Stimulated activated CD8-positive, alpha-beta memory T cell treated with anti-CD3 and anti-CD28 coated beads, Interleukin-7, amount 100 ng/mL, for 4 hours (primary cell): Measurements from ENCODE around the gene PLEKHD1.
"Not testable (repeated sequence)": the region's sequence is repeated elsewhere in the genome, so short reads cannot be mapped to it uniquely, and the experiment has no call there.

Source experiments
- DNase-seq, 2 donors: peaks; one replicate each; pipeline ENCODE4 v3.0.0-alpha.2; 2020; ENCODE audit warnings: low read depth in 2 of 2

PLEKHD1 gene

DNA sequence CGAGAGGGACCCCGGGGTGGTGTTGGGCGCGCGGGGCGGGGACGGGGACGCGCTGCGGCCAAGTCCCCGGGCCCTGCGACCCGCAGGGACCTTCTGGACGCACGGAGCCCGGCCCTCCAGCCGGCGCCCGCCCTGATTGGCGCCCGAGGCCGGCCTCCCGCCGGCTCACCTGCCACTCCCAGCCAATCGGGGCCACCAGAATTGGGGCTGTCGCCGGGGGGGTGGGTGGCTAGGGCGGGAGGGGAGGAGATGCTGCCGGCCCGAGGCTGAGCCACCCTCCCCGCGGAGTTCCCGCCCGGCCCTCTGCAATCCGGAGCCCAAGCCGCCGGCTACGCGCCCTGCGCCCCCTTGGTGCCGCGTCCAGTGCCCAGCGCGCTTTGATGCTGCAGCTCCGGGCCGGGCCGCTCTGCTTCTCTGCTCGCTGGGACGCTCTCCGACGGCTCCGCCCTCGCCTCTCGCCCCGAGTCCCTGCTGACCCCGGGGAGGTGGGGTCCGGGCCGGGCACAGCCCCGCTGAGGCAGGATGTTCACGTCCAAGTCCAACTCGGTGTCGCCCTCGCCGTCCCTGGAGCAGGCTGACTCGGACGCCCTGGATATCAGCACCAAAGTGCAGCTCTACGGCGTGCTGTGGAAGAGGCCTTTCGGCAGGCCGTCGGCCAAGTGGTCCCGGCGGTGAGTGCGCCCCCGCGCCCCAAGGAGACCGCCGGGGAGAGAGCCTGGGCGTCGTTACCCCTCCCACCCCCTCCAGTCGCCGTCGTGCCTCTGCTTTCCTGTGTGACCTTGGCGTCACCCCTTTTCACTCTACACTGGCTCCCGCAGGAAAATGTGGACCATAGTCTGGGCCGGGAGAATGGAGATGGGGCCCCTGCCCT, at the start of gene PLEKHD1:
Gene PLEKHD1, plus strand, starts transcription at position 285 of the 871 bp plus-strand sequence. Its CDS starts 238 bp downstream, at position 523.
- no peak for DNase-seq

DNA sequence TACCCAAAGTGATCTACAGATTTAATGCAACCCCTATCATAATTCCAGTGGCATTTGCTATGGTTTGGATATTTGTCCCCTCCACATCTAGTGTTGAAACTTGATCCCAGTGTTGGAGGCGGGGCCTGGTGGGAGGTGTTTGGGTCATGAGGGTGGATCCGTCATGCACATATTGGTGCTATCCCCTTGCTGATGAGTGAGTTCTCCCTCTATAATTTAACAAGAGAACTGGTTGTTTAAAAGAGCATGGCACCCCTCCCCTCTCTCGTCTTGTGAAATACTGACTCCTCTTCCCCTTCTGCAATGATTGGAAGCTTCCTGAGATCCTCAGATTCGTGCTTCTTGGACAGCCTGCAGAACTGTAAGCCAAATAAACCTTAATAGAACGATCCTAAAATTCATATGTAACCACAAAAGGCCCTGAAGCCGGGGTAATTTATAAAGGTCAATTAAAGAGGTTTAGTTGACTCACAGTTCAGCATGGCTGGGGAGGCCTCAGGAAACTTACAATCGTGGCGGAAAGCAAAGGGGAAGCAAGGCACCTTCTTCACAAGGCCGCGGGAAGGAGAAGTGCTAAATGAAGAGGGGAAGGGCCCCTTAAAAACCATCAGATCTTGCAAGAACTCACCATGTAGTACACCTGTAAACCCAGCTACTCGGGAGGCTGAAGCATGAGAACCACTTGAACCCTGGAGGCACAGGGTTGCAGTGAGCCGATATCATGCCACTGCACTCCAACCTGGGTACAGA, 44.8 kb upstream of the PLEKHD1 start:
- no peak for DNase-seq

- no peak for DNase-seq
Measured at GRCh38 chr14:69441948-69442347, 42.6 kb upstream of the PLEKHD1 start.

DNA sequence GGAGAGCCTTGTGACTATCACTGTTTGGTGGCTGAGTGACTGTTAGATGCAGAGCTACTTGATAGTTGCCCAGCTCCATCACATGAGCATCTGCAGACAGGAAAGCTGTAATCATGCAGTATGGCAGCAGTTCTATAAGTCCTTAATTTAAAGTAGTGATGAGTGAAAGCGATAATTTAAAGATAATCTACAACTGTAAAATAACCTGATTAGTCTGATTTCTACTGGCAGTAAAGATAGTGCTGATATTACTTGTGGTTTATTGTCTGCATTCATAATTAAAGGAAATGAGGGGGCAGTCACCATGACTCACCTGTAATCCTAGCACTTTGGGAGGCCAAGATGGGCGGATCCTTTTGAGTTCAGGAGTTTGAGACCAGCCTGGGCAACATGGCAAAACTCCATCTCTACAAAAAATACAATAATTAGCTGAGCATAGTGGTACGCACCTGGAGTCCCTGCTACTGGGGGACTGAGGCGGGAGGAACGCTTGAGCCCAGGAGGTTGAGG, 41.2 kb upstream of the PLEKHD1 start:
- no peak for DNase-seq

DNA sequence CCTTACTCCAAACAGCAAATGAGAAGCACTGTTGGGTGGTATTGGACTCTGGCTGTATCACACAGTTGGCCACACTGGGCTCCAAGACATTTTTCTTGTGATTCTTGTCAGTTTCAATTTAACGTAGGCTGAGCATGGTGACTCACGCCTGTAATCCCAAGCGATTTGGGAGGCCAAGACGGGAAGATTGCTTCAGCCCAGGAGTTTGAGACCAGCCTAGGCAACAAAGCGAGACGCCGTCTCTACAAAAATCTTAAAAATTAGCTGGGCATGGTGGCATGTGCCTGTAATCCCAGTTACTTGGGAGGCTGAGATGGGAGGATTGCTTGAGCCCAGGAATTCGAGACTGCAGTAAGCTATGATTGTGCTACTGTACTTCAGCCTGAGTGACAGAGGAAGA, 35.3 kb upstream of the PLEKHD1 start:
- no peak for DNase-seq

GRCh38 chr14:69451941-69452340, 32.6 kb upstream of the PLEKHD1 start:
- no peak for DNase-seq

- no peak for DNase-seq
Measured at GRCh38 chr14:69458350-69458749, 26.2 kb upstream of the PLEKHD1 start.

DNA sequence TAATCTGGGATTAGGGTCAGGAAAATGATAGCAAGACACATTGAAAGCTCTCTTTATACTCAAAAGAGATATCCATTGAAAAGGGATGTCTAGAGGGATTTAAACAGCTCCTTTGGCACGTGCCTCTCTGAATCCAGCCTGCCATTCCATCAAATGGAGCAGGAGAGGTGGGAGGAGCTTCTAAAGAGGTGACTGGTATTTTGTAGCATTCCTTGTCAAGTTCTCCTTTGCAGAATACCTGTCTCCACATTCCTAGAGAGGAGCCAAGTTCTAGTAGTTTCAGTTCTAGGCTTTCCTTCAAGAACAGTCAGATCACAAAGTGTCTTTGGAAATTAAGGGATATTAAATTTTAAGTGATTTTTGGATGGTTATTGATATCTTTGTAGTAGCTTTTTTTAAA, 25.4 kb upstream of the PLEKHD1 start:
- no peak for DNase-seq

- peak; percentile 12 to 17 for DNase-seq
Measured at GRCh38 chr14:69460093-69460701, 24.3 kb upstream of the PLEKHD1 start.

- no peak for DNase-seq
Measured at GRCh38 chr14:69464379-69464778, 20.1 kb upstream of the PLEKHD1 start.

GRCh38 chr14:69464829-69465228, 19.7 kb upstream of the PLEKHD1 start:
- no peak for DNase-seq

DNA sequence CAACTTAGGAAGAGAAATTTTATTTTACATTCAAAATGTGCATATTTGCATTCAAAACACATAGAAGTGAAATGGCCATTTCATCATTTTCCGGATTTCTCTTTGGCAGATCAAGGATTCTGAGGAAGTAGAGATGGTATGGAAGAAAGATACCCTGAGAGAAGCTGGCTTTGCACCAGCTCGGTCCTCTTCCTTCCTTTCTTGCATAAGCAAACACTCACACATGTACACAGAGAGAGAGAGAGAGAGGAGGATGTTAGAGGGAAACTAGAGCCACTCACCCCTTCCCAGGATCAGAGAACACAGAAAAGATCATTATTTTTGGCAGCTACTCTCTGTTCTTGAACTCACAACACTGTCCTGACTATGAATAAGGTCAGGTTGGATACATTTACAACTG, 15.6 kb upstream of the PLEKHD1 start:
- DNase-seq, result no peak

DNA sequence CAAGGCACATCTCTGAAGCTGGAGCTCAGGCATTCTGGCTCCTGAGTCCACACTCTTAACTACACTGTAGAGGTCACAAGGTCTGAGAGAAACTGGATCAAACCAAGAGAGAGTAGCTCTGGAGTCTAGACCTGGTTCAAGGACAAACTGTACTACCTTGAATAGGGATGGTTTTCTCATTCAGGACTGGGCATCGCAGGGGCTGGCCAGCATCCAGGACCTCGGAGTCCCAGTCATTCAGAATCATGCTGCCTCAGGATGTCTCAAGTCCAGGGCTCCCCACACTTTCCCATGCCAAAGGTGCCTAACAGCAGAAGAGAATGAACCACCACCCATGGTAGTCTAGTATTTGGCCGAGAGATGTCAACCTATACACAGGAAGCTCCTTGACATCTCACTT, 13.1 kb upstream of the PLEKHD1 start:
- DNase-seq, result no peak

GRCh38 chr14:69471916-69472315, 12.6 kb upstream of the PLEKHD1 start:
- DNase-seq, result no peak

DNA sequence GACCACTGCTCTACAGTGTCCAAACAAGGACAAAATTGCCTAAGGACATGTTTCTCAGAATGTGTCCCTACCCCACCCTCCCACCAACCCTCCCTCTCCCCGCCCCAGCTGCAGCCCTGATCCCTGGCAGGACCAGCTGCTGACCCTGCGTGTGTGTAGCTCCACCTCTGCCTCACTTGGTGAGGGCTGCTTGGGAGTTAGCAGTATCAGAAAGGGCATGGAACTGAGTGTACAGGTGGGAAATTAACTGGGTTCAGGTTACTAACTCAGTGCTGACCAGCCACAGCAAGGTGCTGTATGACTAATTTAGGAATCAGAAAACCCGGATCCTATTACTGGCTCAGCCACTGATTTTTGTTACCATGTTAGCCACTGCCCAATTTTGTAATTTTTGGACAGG, 11.3 kb upstream of the PLEKHD1 start:
- no peak for DNase-seq

GRCh38 chr14:69473946-69474345, 10.6 kb upstream of the PLEKHD1 start:
- DNase-seq, result no peak

DNA sequence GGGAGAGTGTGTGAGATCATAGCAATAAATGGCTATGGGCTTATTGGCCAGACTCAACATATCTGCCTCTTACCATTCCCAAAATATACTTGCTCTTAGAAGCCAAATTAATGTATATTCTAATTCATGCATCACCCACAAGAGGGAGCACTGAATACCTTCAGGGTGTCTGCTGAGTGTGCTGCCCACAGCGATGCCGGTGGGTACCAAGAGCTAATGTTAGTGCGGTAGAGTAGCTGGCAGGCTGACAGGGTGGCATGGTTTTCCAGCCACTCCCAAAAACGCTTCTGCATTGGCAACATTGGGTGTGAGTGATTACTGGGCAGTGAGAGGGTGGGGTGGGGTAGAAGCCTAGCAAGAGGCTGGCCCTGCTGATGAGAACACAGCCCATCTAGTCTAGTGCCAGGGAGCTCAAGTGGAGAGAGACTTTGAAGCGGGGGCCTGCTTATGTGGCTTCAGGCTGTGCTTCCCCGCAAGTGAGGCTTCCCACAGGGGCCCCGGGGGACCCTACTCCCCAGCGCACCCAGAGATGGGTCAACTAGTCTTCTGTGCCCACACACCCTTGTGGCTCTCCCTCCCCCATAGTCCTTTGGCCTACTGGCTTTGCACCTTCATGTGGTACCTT, 9.2 kb upstream of the PLEKHD1 start:
- DNase-seq, result no peak

DNA sequence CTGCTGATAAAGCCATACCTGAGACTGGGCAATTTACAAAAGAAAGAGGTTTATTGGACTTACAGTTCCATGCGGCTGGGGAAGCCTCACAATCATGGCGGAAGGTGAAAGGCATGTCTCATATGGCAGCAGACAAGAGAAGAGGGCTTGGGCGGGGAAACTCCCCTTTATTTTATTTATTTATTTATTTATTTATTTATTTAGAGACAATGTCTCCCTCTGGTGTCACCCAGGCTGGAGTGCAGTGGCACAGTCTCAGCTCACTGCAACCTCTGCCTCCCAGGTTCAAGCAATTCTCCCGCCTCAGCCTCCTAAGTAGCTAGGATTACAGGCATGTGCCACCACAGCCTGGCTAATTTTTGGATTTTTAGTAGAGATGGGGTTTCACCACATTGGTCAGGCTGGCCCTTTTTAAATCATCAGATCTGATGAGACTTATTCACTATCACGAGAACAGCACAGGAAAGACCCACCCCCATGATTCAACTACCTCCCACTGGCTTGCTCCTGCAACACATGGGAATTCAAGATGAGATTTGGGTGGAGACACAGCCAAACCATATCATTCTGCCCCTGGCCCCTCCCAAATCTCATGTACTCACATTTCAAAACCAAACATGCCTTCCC, 7.6 kb upstream of the PLEKHD1 start:
- not testable (repeated sequence) for DNase-seq

GRCh38 chr14:69478055-69478454, 6.5 kb upstream of the PLEKHD1 start:
- DNase-seq, result not testable (repeated sequence)

- no peak for DNase-seq
Measured at GRCh38 chr14:69479696-69480095, 4.8 kb upstream of the PLEKHD1 start.

DNA sequence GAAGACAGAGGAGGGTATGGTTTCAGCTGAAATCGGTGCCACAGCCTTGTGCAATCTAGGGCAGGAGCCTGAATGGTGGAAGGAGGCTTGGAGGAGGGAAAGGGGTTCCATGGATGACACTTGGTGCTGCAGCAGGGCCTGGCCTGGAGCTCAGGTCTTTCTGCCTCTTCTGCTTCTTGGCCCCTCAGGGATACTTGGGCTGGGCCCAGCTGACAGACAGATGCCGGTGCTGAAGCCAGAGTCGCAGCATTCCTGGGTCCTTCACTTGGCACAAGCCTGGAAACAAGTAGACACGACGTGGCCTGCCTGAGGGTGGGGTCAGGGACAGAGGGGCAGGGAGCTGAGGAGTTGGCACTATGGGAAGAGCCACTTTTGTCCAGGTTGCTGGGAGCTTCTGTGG, 4.4 kb upstream of the PLEKHD1 start:
- no peak for DNase-seq
